Endodermal cell (in vitro differentiated cells): ENCODE measurements around the gene AUTS2. TPM values are rescaled to one million over a fixed set of nuclear protein-coding genes. Genes with fewer than 3 reads are reported as not detected.

ENCODE experiments used
- DNase-seq: peaks from one replicate; pipeline ENCODE4 v3.0.0-alpha.2; 2017
- H3K27ac ChIP-seq: 2 replicates; pipeline ENCODE4 v1.5.1; 2013; ENCODE audit warnings: mild to moderate bottlenecking, low read depth, low read length, moderate library complexity
- H3K27me3 ChIP-seq: 2 replicates; pipeline ENCODE4 v1.6.1; 2013; ENCODE audit warnings: mild to moderate bottlenecking, low read length, moderate library complexity; ENCODE audit not compliant: insufficient read depth, control insufficient read depth, poor library complexity, severe bottlenecking
- H3K36me3 ChIP-seq: 2 replicates; pipeline ENCODE4 v1.7.0; 2013; ENCODE audit warnings: mild to moderate bottlenecking, low read length, moderate library complexity; ENCODE audit not compliant: control insufficient read depth, insufficient read depth
- H3K4me1 ChIP-seq: one replicate; pipeline ENCODE4 v1.7.0; 2013; ENCODE audit warnings: low read length; ENCODE audit not compliant: control insufficient read depth, insufficient read depth
- H3K4me3 ChIP-seq: 2 replicates; pipeline ENCODE4 v1.5.1; 2013; ENCODE audit warnings: mild to moderate bottlenecking, low read length, moderate library complexity
- H3K9ac ChIP-seq: 2 replicates; pipeline ENCODE4 v1.6.1; 2013; ENCODE audit warnings: mild to moderate bottlenecking, low read length, moderate library complexity; ENCODE audit not compliant: poor library complexity, severe bottlenecking; ENCODE audit errors: extremely low read depth
- H3K9me3 ChIP-seq: 2 replicates; pipeline ENCODE4 v1.6.1; 2013; ENCODE audit warnings: mild to moderate bottlenecking, low read length, moderate library complexity; ENCODE audit not compliant: control insufficient read depth
- H3K27ac Mint-ChIP-seq: 2 replicates; pipeline ENCODE4 v1.8.0; 2020; ENCODE audit warnings: mixed read lengths
- H3K27me3 Mint-ChIP-seq: 2 replicates; pipeline ENCODE4 v1.8.0; 2021; ENCODE audit warnings: mild to moderate bottlenecking, mixed read lengths; ENCODE audit not compliant: insufficient read depth
- H3K36me3 Mint-ChIP-seq: 2 replicates; pipeline ENCODE4 v1.8.0; 2020; ENCODE audit warnings: low read depth, mixed read lengths
- H3K4me1 Mint-ChIP-seq: 2 replicates; pipeline ENCODE4 v1.8.0; 2020; ENCODE audit warnings: mixed read lengths
- H3K4me3 Mint-ChIP-seq: 2 replicates; pipeline ENCODE4 v1.8.0; 2020; ENCODE audit warnings: mild to moderate bottlenecking, moderate library complexity, mixed read lengths
- H3K9me3 Mint-ChIP-seq: 2 replicates; pipeline ENCODE4 v1.8.0; 2020; ENCODE audit warnings: mild to moderate bottlenecking, mixed read lengths
- CTCF ChIP-seq: fragments of 200-600 bp; sonication (generic); conservative IDR thresholded peaks from 2 replicates; pipeline ENCODE4 v1.5.0; 2021; ENCODE audit warnings: antibody characterized with exemption, mild to moderate bottlenecking
- WGBS, 2 experiments: methylation state at CpG; one replicate each; pipeline versions ENCODE4 v1.1.5 to v1.1.7; 2013; ENCODE audit warnings: missing lambda C conversion rate in 2 of 2, mixed read lengths in 1 of 2; ENCODE audit not compliant: insufficient coverage in 1 of 2, insufficient read length in 1 of 2; 5-methylcytosine and 5-hydroxymethylcytosine counted together
- total RNA-seq, 2 donors: library from RNA; stranded (reverse); fragmentation: NEBNext Ultra II Directional in 1 of 2; extraction: Animal tissue kit (Norgen Biotek cat#: 25700) in 1 of 2; gene quantifications; 2 replicates in 1 of 2; 3 replicates in 1 of 2; pipeline ENCODE4 v1.2.1, GENCODE V29; 2021

Gene AUTS2
- total RNA-seq, 2 donors from 2014 or later, result 76.8 to 106 TPM

GRCh38 chr7:69706070-69706469 lies 107.8 kb downstream of the AUTS2 start:
- Histone ChIP-seq H3K4me3 (no peak overlapping the region), H3K4me1 (peaks cover 44% of the 10 kb centered on the region), H3K36me3 (no peaks in the 10 kb centered on the region), H3K27ac (no peak overlapping the region), H3K9me3 (no peaks in the 10 kb centered on the region), H3K9ac (no peak overlapping the region), H3K27me3 (no peaks in the 10 kb centered on the region)
- no peak for DNase-seq
- H3K4me1 Mint-ChIP-seq, result peaks cover 88% of the 10 kb centered on the region
- TF ChIP-seq CTCF, result no peak
- H3K9me3 Mint-ChIP-seq, result no peaks in the 10 kb centered on the region
- peak overlapping the region; percentile 76 for H3K27ac Mint-ChIP-seq
- H3K27me3 Mint-ChIP-seq, result no peaks in the 10 kb centered on the region
- no peak overlapping the region for H3K4me3 Mint-ChIP-seq
- 83 to 95% methylated on average over 2 of the region's 2 CpGs for WGBS, 2 experiments
- H3K36me3 Mint-ChIP-seq, result no peaks in the 10 kb centered on the region

- H3K27me3 Mint-ChIP-seq, result no peaks in the 10 kb centered on the region
- TF ChIP-seq CTCF, result no peak
- no peak overlapping the region for H3K4me3 Mint-ChIP-seq
- Histone ChIP-seq H3K9ac (no peak overlapping the region), H3K36me3 (no peaks in the 10 kb centered on the region), H3K27ac (no peak overlapping the region), H3K4me1 (peaks cover 34% of the 10 kb centered on the region), H3K4me3 (no peak overlapping the region), H3K9me3 (no peaks in the 10 kb centered on the region), H3K27me3 (no peaks in the 10 kb centered on the region)
- no peaks in the 10 kb centered on the region for H3K9me3 Mint-ChIP-seq
- peak; percentile 57 for DNase-seq
- peaks cover 64% of the 10 kb centered on the region for H3K4me1 Mint-ChIP-seq
- WGBS, 2 experiments, result 83 to 93% methylated on average over 1 to 2 of the region's 2 CpGs
- H3K36me3 Mint-ChIP-seq, result no peaks in the 10 kb centered on the region
- no peak overlapping the region for H3K27ac Mint-ChIP-seq
These were observed 110.6 kb downstream of the AUTS2 start for GRCh38 chr7:69708857-69709256.

- H3K36me3 Mint-ChIP-seq, result no peaks in the 10 kb centered on the region
- no peak for TF ChIP-seq CTCF
- DNase-seq, result no peak
- no peaks in the 10 kb centered on the region for H3K27me3 Mint-ChIP-seq
- peak overlapping the region; percentile 44 for H3K27ac Mint-ChIP-seq
- H3K4me3 ChIP-seq, result no peak overlapping the region
- no peaks in the 10 kb centered on the region for H3K9me3 ChIP-seq
- no peaks in the 10 kb centered on the region for H3K36me3 ChIP-seq
- peaks cover 32% of the 10 kb centered on the region for H3K4me1 ChIP-seq
- peaks cover 60% of the 10 kb centered on the region for H3K4me1 Mint-ChIP-seq
- H3K27me3 ChIP-seq, result no peaks in the 10 kb centered on the region
- no peak overlapping the region for H3K9ac ChIP-seq
- H3K27ac ChIP-seq, result no peak overlapping the region
- no peak overlapping the region for H3K4me3 Mint-ChIP-seq
- no peaks in the 10 kb centered on the region for H3K9me3 Mint-ChIP-seq
- 17 to 48% methylated on average over 1 to 5 of the region's 5 CpGs for WGBS, 2 experiments
These were observed 112.6 kb downstream of the AUTS2 start for GRCh38 chr7:69710768-69711438.
